ENCODE data around the gene COL13A1.

- TF ChIP-seq POLR2A (IDR thresholded peaks at IDR 0.05): no peak
- no peak for TF ChIP-seq CTCF (IDR thresholded peaks at IDR 0.05)
These were observed 18.2 kb upstream of the COL13A1 start for GRCh38 chr10:69783515-69783914.

Measured in suprapubic skin (tissue), 3 donors.